DOHH2 (cell line): ENCODE data around the gene LEAP2.

Source experiments
- H3F3A ChIP-seq: fragments of 200-600 bp; sonication (generic), shearing (Covaris generic); 2 replicates; pipeline ENCODE4 v1.6.0; 2016; ENCODE audit warnings: antibody characterized with exemption, mild to moderate bottlenecking; ENCODE audit not compliant: control insufficient read depth, insufficient read depth
- H3K27ac ChIP-seq: fragments of 200-600 bp; sonication (generic); 2 replicates; pipeline ENCODE4 v1.5.1; 2014; ENCODE audit warnings: low read depth, mild to moderate bottlenecking, low read length, moderate library complexity
- H3K27me3 ChIP-seq: fragments of 200-600 bp; sonication (generic); 2 replicates; pipeline ENCODE4 v1.6.1; 2014; ENCODE audit warnings: mild to moderate bottlenecking, low read length, mixed read lengths; ENCODE audit not compliant: control insufficient read depth
- H3K36me3 ChIP-seq: fragments of 200-600 bp; sonication (generic); 2 replicates; pipeline ENCODE4 v1.6.1; 2014; ENCODE audit warnings: mild to moderate bottlenecking, low read length, moderate library complexity, mixed read lengths; ENCODE audit not compliant: control insufficient read depth
- H3K4me1 ChIP-seq: fragments of 200-600 bp; sonication (generic); 2 replicates; pipeline ENCODE4 v1.6.1; 2014; ENCODE audit warnings: mild to moderate bottlenecking, low read length, mixed read lengths; ENCODE audit not compliant: control insufficient read depth
- H3K4me2 ChIP-seq: fragments of 200-600 bp; sonication (generic); 2 replicates; pipeline ENCODE4 v1.6.0; 2014; ENCODE audit warnings: mild to moderate bottlenecking, low read length, moderate library complexity
- H3K4me3 ChIP-seq: fragments of 200-600 bp; sonication (generic); 2 replicates; pipeline ENCODE4 v1.5.1; 2014; ENCODE audit warnings: mild to moderate bottlenecking, low read length, mixed read lengths
- H3K79me2 ChIP-seq: fragments of 200-600 bp; sonication (generic); 2 replicates; pipeline ENCODE4 v1.6.1; 2014; ENCODE audit warnings: mild to moderate bottlenecking, low read length, mixed read lengths; ENCODE audit not compliant: control insufficient read depth
- H3K9me2 ChIP-seq: fragments of 200-600 bp; sonication (generic); replicated peaks from 2 replicates; pipeline ENCODE4 v1.6.1; 2014; ENCODE audit warnings: mild to moderate bottlenecking, low read length, mixed read lengths; ENCODE audit not compliant: control insufficient read depth
- H3K9me3 ChIP-seq: fragments of 200-600 bp; sonication (generic); 2 replicates; pipeline ENCODE4 v1.6.1; 2014; ENCODE audit warnings: antibody characterized with exemption, low read length, mixed read lengths; ENCODE audit not compliant: control insufficient read depth, insufficient read depth
- H4K20me1 ChIP-seq: fragments of 200-600 bp; sonication (generic); 2 replicates; pipeline ENCODE4 v1.6.0; 2014; ENCODE audit warnings: low read depth, mild to moderate bottlenecking, antibody characterized with exemption, low read length, moderate library complexity; ENCODE audit not compliant: control insufficient read depth, insufficient read depth
- CTCF ChIP-seq: fragments of 200-600 bp; sonication (generic); IDR thresholded peaks from one replicate; pipeline ENCODE4 v1.5.1; 2014; ENCODE audit warnings: antibody characterized with exemption, mild to moderate bottlenecking, low read depth, low read length; ENCODE audit not compliant: poor library complexity, severe bottlenecking
- EZH2phosphoT487 ChIP-seq: fragments of 200-600 bp; sonication (generic); IDR thresholded peaks from 2 replicates; pipeline ENCODE4 v1.6.1; 2017; ENCODE audit warnings: borderline replicate concordance, mild to moderate bottlenecking, antibody characterized with exemption, low read length, moderate library complexity, mixed read lengths

Gene LEAP2

GRCh38 chr5:132868754-132869153, 4.7 kb upstream of the LEAP2 start:
- H3K27ac ChIP-seq, result no peak overlapping the region
- no peak overlapping the region for H3K4me3 ChIP-seq
- peaks cover 16% of the 10 kb centered on the region for H3K4me1 ChIP-seq
- no peaks in the 10 kb centered on the region for H3K27me3 ChIP-seq
- no peak overlapping the region for H3K4me2 ChIP-seq
- H3F3A ChIP-seq, result peaks cover 14% of the 10 kb centered on the region
- H3K9me2 ChIP-seq, result no peaks in the 10 kb centered on the region
- peaks cover 31% of the 10 kb centered on the region for H3K79me2 ChIP-seq
- H3K9me3 ChIP-seq, result no peaks in the 10 kb centered on the region
- 0 out of 2 replicates have a peak, but pooled peaks cover 6% of the 10 kb centered on the region for H4K20me1 ChIP-seq
- peaks cover 64% of the 10 kb centered on the region for H3K36me3 ChIP-seq
- no peak for TF ChIP-seq EZH2phosphoT487
- no peak for TF ChIP-seq CTCF

- 0 out of 2 replicates have a peak, but pooled peaks cover 6% of the 10 kb centered on the region for H4K20me1 ChIP-seq
- H3K4me1 ChIP-seq, result peaks cover 11% of the 10 kb centered on the region
- H3K9me3 ChIP-seq, result no peaks in the 10 kb centered on the region
- H3K36me3 ChIP-seq, result peaks cover 68% of the 10 kb centered on the region
- no peak overlapping the region for H3K27ac ChIP-seq
- no peak overlapping the region for H3K4me2 ChIP-seq
- TF ChIP-seq EZH2phosphoT487 (no peak), CTCF (no peak)
- H3K4me3 ChIP-seq, result no peak overlapping the region
- no peaks in the 10 kb centered on the region for H3K27me3 ChIP-seq
- peaks cover 19% of the 10 kb centered on the region for H3F3A ChIP-seq
- peaks cover 29% of the 10 kb centered on the region for H3K79me2 ChIP-seq
- H3K9me2 ChIP-seq, result no peaks in the 10 kb centered on the region
Measured at GRCh38 chr5:132870801-132871200, 2.7 kb upstream of the LEAP2 start.

GRCh38 chr5:132871459-132872284, 1.8 kb upstream of the LEAP2 start:
- Histone ChIP-seq H3K4me2 (no peak overlapping the region), H3F3A (peaks cover 19% of the 10 kb centered on the region), H3K9me2 (no peaks in the 10 kb centered on the region), H3K79me2 (peaks cover 22% of the 10 kb centered on the region), H4K20me1 (0 out of 2 replicates have a peak, but pooled peaks cover 6% of the 10 kb centered on the region), H3K4me3 (no peak overlapping the region), H3K27ac (no peak overlapping the region), H3K9me3 (no peaks in the 10 kb centered on the region), H3K27me3 (no peaks in the 10 kb centered on the region), H3K36me3 (peaks cover 66% of the 10 kb centered on the region), H3K4me1 (peaks cover 8% of the 10 kb centered on the region)
- TF ChIP-seq CTCF, result no peak
- no peak for TF ChIP-seq EZH2phosphoT487
